Subcutaneous adipose tissue (tissue), 4 donors: ENCODE results near the gene BBS7. TPM values are rescaled to one million over a fixed set of nuclear protein-coding genes. Genes with fewer than 3 reads are reported as not detected.

Experiments
- total RNA-seq, 4 donors: library from RNA; depleted of rRNA; stranded (reverse); fragments of >200 nt; gene quantifications; one replicate each; pipeline ENCODE4 v1.1.0, GENCODE V29; 2016
- TF ChIP-seq, protein P1 (sequence below): fragments of 450-650 bp; IDR thresholded peaks from one replicate; pipeline ENCODE4 v1.5.1; 2016; ENCODE audit warnings: low read depth, mild to moderate bottlenecking, control low read depth, antibody characterized with exemption, moderate library complexity

BBS7 gene, protein sequence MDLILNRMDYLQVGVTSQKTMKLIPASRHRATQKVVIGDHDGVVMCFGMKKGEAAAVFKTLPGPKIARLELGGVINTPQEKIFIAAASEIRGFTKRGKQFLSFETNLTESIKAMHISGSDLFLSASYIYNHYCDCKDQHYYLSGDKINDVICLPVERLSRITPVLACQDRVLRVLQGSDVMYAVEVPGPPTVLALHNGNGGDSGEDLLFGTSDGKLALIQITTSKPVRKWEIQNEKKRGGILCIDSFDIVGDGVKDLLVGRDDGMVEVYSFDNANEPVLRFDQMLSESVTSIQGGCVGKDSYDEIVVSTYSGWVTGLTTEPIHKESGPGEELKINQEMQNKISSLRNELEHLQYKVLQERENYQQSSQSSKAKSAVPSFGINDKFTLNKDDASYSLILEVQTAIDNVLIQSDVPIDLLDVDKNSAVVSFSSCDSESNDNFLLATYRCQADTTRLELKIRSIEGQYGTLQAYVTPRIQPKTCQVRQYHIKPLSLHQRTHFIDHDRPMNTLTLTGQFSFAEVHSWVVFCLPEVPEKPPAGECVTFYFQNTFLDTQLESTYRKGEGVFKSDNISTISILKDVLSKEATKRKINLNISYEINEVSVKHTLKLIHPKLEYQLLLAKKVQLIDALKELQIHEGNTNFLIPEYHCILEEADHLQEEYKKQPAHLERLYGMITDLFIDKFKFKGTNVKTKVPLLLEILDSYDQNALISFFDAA
- 10 to 100 TPM in 3 of 4 donors, 1 to 10 TPM in 1; 8.1 to 19.0 (median 11.9) TPM for total RNA-seq

DNA sequence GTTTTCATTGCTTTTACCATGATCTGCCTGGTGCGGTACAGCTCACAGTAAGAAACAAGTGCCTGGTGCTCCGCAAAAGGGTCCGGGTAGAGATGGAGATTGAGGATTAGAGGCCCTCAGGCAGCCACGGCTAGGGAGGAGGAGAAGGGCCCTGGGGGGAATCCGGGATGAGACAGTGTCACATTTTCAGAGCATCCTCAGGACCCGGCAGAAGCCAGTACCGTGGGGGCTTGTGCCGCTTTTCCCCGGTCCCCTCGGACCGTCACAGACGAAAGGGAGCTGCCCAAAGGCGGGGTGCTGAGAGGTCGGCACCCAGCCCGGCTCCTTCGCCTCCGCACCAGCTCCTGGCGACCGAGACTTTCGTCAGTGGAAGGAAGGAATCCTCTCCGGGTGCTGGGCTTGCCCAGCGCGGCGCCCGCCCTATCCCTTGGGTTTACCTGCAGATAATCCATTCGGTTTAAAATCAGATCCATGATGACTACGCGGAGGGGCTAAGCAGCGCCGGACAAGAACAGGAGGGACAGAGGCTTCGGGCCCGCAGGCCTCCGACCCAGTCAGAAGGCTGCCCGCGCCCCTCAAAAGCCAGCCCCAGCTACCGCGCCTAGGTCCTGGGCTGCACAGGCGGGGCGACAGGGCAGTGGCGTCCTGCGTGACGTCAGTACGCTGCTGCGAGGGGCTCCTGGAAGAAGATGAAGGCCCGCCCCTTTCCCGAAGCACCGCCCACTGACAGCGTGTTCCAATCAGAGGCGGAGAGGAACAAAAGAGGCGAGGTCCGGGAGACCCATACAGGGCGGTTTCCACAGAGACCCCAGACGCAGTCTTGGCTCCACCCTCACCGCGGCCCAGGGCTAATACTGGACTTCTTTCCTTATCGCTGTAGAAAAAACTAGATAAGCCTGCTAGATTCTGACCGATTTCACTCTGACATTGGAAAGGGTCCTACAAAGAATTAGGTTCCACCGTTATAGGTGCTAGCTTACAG lies at the start of gene BBS7:
Gene BBS7, minus strand, starts transcription at position 634 of the 982 bp plus-strand sequence. Its CDS starts 161 bp downstream, at position 473.
- TF ChIP-seq, protein P1, sequence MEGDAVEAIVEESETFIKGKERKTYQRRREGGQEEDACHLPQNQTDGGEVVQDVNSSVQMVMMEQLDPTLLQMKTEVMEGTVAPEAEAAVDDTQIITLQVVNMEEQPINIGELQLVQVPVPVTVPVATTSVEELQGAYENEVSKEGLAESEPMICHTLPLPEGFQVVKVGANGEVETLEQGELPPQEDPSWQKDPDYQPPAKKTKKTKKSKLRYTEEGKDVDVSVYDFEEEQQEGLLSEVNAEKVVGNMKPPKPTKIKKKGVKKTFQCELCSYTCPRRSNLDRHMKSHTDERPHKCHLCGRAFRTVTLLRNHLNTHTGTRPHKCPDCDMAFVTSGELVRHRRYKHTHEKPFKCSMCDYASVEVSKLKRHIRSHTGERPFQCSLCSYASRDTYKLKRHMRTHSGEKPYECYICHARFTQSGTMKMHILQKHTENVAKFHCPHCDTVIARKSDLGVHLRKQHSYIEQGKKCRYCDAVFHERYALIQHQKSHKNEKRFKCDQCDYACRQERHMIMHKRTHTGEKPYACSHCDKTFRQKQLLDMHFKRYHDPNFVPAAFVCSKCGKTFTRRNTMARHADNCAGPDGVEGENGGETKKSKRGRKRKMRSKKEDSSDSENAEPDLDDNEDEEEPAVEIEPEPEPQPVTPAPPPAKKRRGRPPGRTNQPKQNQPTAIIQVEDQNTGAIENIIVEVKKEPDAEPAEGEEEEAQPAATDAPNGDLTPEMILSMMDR: no peak

DNA sequence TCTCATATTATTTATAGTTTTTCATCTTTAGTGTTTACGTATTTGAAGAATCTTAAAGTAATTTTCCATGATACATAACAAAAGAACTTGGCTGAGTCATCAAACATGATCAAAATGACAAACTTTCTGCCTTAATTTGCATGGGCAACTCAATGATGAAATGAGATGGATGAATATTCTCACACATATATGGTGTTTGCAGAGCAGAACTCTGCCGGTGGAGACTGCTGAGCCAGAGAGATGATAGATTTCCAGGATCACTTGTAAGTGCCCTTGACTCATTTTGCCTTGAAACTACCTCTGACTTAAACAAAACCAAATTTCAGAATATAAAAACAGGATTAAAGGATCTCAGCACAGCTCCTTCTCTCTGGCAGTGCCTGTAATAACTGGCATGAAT lies 43.4 kb upstream of the BBS7 start:
- TF ChIP-seq, protein P1: no peak

- TF ChIP-seq, protein P1: no peak
Observed at GRCh38 chr4:121908346-121908745, 38.1 kb upstream of the BBS7 start.

DNA sequence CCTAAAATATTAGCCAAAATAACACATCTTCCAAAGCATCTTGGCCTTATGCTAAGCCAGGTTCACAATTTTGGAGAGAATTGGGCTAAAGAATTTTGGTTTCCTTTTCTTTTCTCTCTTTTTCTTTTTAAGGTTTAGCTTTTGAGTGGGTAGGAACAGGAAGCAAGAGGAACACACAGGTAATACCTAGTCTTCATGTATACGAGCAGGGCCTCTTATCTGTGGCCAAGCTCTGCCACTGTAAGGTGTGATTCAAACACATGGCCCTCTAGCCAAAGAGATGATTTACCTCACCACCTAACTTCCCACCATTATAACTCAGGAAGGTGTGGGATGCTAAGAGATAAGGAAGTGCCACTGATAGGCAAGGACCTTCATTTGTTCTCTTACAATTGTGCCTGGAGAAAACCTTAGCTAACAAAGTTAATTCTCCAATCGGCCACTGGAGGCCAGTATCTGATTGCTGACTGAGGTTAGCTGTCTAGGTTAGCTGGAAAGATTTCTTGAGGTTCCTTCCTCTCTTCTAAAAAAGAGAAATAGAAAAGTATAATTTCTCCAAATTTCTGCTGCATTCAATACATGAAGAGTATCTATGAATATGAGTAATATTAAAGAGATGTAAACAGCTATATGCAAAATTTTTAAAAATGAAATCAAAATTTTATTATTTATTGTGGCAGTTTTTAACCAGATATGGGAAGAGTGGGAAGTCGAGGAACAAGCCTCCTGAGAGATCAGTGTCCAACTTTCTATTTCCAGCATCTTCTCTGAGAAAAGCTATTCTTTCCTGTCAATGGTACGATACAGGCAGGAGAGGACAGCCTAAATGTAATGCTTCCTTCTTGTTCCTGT lies 30.1 kb upstream of the BBS7 start:
- TF ChIP-seq, protein P1: no peak

GRCh38 chr4:121898150-121898549 lies 27.9 kb upstream of the BBS7 start:
- TF ChIP-seq, protein P1: no peak

DNA sequence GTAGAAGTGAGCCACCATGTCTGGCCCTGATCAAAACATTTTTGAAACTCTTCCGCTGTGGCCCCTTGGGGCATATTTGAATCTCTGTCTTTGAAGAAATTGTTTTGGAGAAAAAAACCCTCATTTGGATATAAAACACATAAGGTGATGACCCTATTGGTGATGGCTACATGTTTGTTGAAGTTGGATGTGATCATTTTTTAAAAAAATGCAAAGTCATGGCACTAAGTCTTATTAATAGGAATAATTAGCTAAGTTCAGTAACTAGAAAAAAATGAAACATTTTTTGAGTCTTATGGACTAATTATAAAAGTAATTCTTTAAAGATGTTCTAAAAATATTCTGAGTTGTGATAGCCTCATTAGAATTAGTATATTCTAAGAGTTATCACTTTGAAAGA lies 17.9 kb upstream of the BBS7 start:
- TF ChIP-seq, protein P1: no peak
